Panc1 (cell line): ENCODE data around the gene ACIN1. TPM values are rescaled to one million over a fixed set of nuclear protein-coding genes. Genes with fewer than 3 reads are reported as not detected.
A peak's percentile ranks its signal among the peaks of the same experiment; 100 is the strongest.

Experiments used
- ATAC-seq: fragments of 200-7000 bp; cut with Tn5 transposase; 2 replicates; pipeline ENCODE4 v1.9.1; 2020; ENCODE audit warnings: mild to moderate bottlenecking, moderate library complexity
- BruUV-seq: library from RNA; stranded (reverse); fragments of 400-500 nt; replicated peaks from 2 replicates; lab custom pipeline; 2021; lab: Mats Ljungman, UMichigan
- CTCF ChIA-PET: fragments of 300-600 bp; sonication (Branson Sonifier 250); formaldehyde crosslinking; loops from one replicate; lab custom pipeline; 2022; ENCODE audit warnings: antibody characterized with exemption; lab: Charles Lee
- POLR2A ChIA-PET: fragments of 300-600 bp; sonication (Branson Sonifier 250); formaldehyde crosslinking; loops from one replicate; lab custom pipeline; 2022; ENCODE audit warnings: antibody characterized with exemption; lab: Charles Lee
- DNase-seq: peaks from one replicate; pipeline ENCODE4 v3.0.0-alpha.2; 2010; ENCODE audit warnings: low read depth, low spot score
- H3K27ac ChIP-seq: 2 replicates; pipeline ENCODE4 v1.5.1; 2011; ENCODE audit warnings: mild to moderate bottlenecking, low read length, inconsistent platforms
- H3K27me3 ChIP-seq: fragments of 200-500 bp; sonication (Bioruptor generic); 2 replicates; pipeline ENCODE4 v1.6.0; 2014; ENCODE audit warnings: low read length, inconsistent platforms; ENCODE audit not compliant: control insufficient read depth, insufficient read depth
- H3K36me3 ChIP-seq: fragments of 200-500 bp; sonication (Bioruptor generic); 2 replicates; pipeline ENCODE4 v1.5.1; 2014; ENCODE audit warnings: inconsistent platforms, mild to moderate bottlenecking, low read length, moderate library complexity; ENCODE audit not compliant: control insufficient read depth, insufficient read depth
- H3K4me1 ChIP-seq: 2 replicates; pipeline ENCODE4 v1.5.1; 2011; ENCODE audit warnings: inconsistent platforms, mild to moderate bottlenecking, low read length, moderate library complexity; ENCODE audit not compliant: control insufficient read depth, insufficient read depth
- H3K4me3 ChIP-seq, 2 experiments: 2 replicates each; pipeline ENCODE4 v1.5.1; 2011 to 2012; ENCODE audit warnings: low read depth in 2 of 2, low read length in 2 of 2, mild to moderate bottlenecking in 2 of 2, inconsistent platforms in 1 of 2, moderate library complexity in 1 of 2
- H3K9me3 ChIP-seq: fragments of 200-500 bp; sonication (Bioruptor generic); 2 replicates; pipeline ENCODE4 v1.5.1; 2014; ENCODE audit warnings: low read depth, mild to moderate bottlenecking, inconsistent platforms, low read length, moderate library complexity; ENCODE audit not compliant: control insufficient read depth, insufficient read depth
- POLR2AphosphoS5 ChIP-seq: IDR thresholded peaks from 2 replicates; pipeline ENCODE4 v1.6.1; 2012; ENCODE audit warnings: mild to moderate bottlenecking, low read depth, low read length, moderate library complexity
- SIN3A ChIP-seq: IDR thresholded peaks from 2 replicates; pipeline ENCODE4 v1.6.1; 2012; ENCODE audit warnings: low read depth, mild to moderate bottlenecking, low read length, moderate library complexity, borderline replicate concordance; ENCODE audit not compliant: insufficient read depth
- TCF7L2 ChIP-seq: IDR thresholded peaks from 2 replicates; pipeline ENCODE4 v1.6.1; 2011; ENCODE audit warnings: mild to moderate bottlenecking, low read depth, low read length, inconsistent platforms
- in situ Hi-C: cut with HindIII; loops from 2 replicates; pipeline ENCODE4 v1.10.0; 2016; ENCODE audit warnings: low sequenced_read_pairs, low pct_unique_long_range_greater_than_20kb
- intact Hi-C: fragments of 100-400 bp; cut with micrococcal nuclease; formaldehyde crosslinking; loops from one replicate; pipeline ENCODE4 v1.10.0; 2022; ENCODE audit not compliant: unreplicated experiment
- total RNA-seq: library from RNA; stranded (reverse); gene quantifications from one replicate; pipeline ENCODE4 v1.2.1, GENCODE V29; 2021; ENCODE audit not compliant: unreplicated experiment
- TF ChIP-seq, protein P1 (sequence below): fragments of 450-650 bp; IDR thresholded peaks from 2 replicates; pipeline ENCODE4 v1.5.1; 2017; ENCODE audit warnings: mild to moderate bottlenecking
- TF ChIP-seq, protein P2 (sequence below), 2 experiments: IDR thresholded peaks; 2 replicates each; pipeline ENCODE4 v1.6.1; 2011 to 2012; ENCODE audit warnings: low read depth in 2 of 2, control low read depth in 1 of 2, low read length in 1 of 2, mild to moderate bottlenecking in 1 of 2, moderate library complexity in 1 of 2; ENCODE audit not compliant: insufficient read depth in 1 of 2

The ACIN1 gene
- total RNA-seq, 1 experiment from 2014 or later = 162 TPM

DNA sequence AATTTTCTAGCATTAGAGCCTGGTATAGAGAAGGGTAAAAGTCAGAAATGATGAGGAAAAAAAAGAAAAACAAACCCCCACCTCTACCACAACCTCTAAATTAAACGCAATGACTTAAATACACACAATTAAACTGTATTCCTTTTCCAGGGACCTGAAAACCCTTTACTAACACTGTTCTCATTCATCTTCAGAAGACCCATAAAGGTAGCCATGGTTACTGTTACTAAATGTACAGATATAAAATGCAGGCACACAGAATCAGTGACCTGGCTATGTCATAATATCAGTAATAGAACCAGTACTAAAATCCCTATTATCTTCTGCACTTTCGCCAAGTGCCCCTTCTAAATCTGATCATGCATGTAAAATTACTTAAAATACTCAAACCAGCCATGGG is 1.4 kb downstream of the ACIN1 start:
- ChIA-PET CTCF (interaction anchor here (2.8 kb wide), 1 partner anchor 25 kb away, joined by 28 read pairs; no protein-coding TSS in a partner anchor), POLR2A (no interaction called here)
- H3K9me3 ChIP-seq = no peaks in the 10 kb centered on the region
- intact Hi-C loops = no loop called here
- no TSS peak for BruUV-seq
- peaks cover 39% of the 10 kb centered on the region for H3K36me3 ChIP-seq
- peaks cover 16% of the 10 kb centered on the region for H3K4me1 ChIP-seq
- peak overlapping the region; percentile 88 to 90 for H3K4me3 ChIP-seq
- no peak for ATAC-seq
- no peak for DNase-seq
- peak overlapping the region; percentile 96 for H3K27ac ChIP-seq
- no peaks in the 10 kb centered on the region for H3K27me3 ChIP-seq
- in situ Hi-C loops = no loop called here
- TF ChIP-seq TCF7L2 (no peak), POLR2AphosphoS5 (no peak), SIN3A (no peak)
- TF ChIP-seq, protein P1, sequence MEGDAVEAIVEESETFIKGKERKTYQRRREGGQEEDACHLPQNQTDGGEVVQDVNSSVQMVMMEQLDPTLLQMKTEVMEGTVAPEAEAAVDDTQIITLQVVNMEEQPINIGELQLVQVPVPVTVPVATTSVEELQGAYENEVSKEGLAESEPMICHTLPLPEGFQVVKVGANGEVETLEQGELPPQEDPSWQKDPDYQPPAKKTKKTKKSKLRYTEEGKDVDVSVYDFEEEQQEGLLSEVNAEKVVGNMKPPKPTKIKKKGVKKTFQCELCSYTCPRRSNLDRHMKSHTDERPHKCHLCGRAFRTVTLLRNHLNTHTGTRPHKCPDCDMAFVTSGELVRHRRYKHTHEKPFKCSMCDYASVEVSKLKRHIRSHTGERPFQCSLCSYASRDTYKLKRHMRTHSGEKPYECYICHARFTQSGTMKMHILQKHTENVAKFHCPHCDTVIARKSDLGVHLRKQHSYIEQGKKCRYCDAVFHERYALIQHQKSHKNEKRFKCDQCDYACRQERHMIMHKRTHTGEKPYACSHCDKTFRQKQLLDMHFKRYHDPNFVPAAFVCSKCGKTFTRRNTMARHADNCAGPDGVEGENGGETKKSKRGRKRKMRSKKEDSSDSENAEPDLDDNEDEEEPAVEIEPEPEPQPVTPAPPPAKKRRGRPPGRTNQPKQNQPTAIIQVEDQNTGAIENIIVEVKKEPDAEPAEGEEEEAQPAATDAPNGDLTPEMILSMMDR = no peak
- TF ChIP-seq, protein P2, sequence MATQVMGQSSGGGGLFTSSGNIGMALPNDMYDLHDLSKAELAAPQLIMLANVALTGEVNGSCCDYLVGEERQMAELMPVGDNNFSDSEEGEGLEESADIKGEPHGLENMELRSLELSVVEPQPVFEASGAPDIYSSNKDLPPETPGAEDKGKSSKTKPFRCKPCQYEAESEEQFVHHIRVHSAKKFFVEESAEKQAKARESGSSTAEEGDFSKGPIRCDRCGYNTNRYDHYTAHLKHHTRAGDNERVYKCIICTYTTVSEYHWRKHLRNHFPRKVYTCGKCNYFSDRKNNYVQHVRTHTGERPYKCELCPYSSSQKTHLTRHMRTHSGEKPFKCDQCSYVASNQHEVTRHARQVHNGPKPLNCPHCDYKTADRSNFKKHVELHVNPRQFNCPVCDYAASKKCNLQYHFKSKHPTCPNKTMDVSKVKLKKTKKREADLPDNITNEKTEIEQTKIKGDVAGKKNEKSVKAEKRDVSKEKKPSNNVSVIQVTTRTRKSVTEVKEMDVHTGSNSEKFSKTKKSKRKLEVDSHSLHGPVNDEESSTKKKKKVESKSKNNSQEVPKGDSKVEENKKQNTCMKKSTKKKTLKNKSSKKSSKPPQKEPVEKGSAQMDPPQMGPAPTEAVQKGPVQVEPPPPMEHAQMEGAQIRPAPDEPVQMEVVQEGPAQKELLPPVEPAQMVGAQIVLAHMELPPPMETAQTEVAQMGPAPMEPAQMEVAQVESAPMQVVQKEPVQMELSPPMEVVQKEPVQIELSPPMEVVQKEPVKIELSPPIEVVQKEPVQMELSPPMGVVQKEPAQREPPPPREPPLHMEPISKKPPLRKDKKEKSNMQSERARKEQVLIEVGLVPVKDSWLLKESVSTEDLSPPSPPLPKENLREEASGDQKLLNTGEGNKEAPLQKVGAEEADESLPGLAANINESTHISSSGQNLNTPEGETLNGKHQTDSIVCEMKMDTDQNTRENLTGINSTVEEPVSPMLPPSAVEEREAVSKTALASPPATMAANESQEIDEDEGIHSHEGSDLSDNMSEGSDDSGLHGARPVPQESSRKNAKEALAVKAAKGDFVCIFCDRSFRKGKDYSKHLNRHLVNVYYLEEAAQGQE (IDR thresholded peaks at IDR 0.05; ENCODE audit: insufficient read depth in 1 of 2, low read depth in 2 of 2, low read length in 1 of 2) = no peak

GRCh38 chr14:23093104-23093503 is 1.8 kb downstream of the ACIN1 start:
- intact Hi-C loops (no loop called here), in situ Hi-C loops (no loop called here)
- DNase-seq = no peak
- H3K36me3 ChIP-seq = peaks cover 43% of the 10 kb centered on the region
- TF ChIP-seq SIN3A = no peak
- TF ChIP-seq POLR2AphosphoS5 = no peak
- TF ChIP-seq, protein P1 = no peak
- TF ChIP-seq, protein P2 (IDR thresholded peaks at IDR 0.05; ENCODE audit: insufficient read depth in 1 of 2, low read depth in 2 of 2, low read length in 1 of 2) = no peak
- no peak for TF ChIP-seq TCF7L2
- no peak for ATAC-seq
- H3K27ac ChIP-seq = no peak overlapping the region
- no peaks in the 10 kb centered on the region for H3K27me3 ChIP-seq
- CTCF ChIA-PET = no interaction called here
- H3K4me1 ChIP-seq = peaks cover 16% of the 10 kb centered on the region
- BruUV-seq = no TSS peak
- peak overlapping the region in 1 of 2 experiments; percentile 90; a peak in 1 of 4 replicates for H3K4me3 ChIP-seq
- H3K9me3 ChIP-seq = no peaks in the 10 kb centered on the region
- POLR2A ChIA-PET = no interaction called here
